Measurements from ENCODE around the gene PPM1N. TPM values are rescaled to one million over a fixed set of nuclear protein-coding genes. Genes with fewer than 3 reads are reported as not detected.

Gene PPM1N, protein sequence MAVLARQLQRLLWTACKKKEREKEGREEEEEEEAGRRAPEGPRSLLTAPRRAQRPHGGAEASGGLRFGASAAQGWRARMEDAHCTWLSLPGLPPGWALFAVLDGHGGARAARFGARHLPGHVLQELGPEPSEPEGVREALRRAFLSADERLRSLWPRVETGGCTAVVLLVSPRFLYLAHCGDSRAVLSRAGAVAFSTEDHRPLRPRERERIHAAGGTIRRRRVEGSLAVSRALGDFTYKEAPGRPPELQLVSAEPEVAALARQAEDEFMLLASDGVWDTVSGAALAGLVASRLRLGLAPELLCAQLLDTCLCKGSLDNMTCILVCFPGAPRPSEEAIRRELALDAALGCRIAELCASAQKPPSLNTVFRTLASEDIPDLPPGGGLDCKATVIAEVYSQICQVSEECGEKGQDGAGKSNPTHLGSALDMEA
- 6.4 to 8.3 TPM (median 7.8 TPM) in 5 replicates for total RNA-seq (2022; extraction: Qiagen RNA extraction)

DNA sequence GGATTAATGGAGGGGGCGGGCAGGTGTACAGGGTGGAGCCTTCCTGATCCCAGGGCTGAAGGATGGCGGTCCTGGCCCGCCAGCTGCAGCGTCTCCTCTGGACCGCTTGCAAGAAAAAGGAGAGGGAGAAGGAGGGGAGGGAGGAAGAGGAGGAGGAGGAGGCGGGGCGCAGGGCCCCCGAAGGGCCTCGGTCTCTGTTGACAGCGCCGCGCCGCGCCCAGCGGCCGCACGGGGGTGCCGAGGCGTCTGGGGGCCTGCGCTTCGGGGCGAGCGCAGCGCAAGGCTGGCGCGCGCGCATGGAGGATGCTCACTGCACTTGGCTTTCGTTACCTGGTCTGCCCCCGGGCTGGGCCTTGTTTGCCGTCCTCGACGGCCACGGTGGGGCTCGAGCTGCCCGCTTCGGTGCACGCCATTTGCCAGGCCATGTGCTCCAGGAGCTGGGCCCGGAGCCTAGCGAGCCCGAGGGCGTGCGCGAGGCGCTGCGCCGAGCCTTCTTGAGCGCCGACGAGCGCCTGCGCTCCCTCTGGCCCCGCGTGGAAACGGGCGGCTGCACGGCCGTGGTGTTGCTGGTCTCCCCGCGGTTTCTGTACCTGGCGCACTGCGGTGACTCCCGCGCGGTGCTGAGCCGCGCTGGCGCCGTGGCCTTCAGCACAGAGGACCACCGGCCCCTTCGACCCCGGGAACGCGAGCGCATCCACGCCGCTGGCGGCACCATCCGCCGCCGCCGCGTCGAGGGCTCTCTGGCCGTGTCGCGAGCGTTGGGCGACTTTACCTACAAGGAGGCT, at the start of gene PPM1N:
PPM1N (plus strand) TSS at position 33 of the 785 bp plus-strand sequence; CDS start at position 63, 30 bp downstream.

DNA sequence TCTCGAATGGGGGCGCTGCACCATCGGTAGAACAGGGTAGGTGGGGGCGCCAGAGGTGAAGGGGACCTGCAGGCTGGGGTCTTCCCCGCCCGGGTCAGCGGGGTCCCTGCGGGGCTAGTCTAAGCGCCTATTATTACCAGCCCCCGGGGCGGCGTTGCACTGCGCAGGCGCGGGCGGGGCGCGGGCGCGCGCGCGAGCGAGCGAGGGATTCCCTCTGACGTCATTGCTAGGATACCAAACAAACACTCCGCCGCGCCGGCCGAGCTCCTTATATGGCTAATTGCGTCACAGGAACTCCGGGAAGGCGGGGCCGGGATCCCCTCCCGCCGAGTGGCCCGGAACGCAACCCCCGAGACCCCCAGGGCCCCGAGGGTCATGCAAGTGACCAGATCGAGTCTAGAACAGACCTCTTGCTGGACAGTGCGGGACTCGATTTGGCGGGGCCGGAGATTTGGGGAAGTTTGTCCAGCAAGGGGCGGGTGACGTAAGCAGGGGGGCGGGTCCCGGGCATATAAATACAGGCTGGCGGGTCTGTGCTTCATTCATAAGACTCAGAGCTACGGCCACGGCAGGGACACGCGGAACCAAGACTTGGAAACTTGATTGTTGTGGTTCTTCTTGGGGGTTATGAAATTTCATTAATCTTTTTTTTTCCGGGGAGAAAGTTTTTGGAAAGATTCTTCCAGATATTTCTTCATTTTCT, 30.6 kb upstream of the PPM1N start, which contains the start of gene FOSB:
FOSB (plus strand) TSS at position 541 of the 703 bp plus-strand sequence. CDS start 591 bp downstream, outside the sequence.

DNA sequence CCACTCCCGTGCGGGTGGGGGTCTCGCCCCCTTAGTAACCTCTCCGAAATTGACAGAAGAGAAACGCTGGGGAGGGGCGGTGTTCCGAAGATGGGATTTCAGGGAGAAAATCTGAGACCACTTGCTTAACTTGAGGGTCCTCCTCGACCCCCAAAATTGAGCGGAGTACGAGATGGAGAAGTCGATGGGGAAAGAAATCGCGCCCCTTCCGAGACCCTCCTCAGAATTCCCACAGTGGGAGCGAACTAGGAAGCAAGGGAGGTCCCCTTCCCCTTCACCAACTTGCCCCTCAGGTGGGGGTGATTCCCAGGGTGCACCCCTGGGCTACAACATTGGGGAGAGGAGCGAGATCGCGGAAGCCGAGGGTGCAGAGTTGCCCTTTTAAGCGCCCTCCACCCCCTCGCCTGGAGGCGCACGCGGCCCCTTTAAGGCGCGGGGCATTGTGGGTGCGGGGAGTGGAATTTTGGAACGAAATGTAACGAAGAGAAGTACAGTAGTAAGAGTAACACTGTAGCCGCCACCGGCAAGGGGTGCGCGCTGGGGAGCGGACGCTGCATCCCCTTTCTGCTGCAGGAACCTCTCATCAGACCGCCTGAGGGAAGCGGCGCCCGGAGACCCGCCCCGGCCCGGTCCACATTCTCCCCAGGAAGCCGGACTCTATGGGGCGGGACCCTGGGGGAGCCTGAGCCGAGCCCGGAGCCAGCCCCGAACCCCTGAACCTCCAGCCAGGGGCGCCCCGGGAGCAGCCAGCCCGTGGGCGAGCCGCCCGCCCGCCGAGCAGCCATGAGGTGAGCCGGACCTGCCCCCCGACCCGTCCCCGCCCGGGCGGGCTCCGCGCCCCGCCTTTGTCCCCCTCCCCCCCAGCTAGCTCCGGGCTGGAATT, 9.0 kb downstream of the PPM1N start, which contains the start of gene VASP:
VASP (plus strand) TSS at position 491 of the 883 bp plus-strand sequence; CDS start at position 784, 293 bp downstream.

Other genes with a start within 250 kb of the PPM1N start
- 5.7 to 7.3 TPM (median 6.4 TPM) in 5 replicates for gene MARK4, start 247.2 kb upstream of the PPM1N start, total RNA-seq (2022; extraction: Qiagen RNA extraction)
- gene CKM, start 175.6 kb upstream of the PPM1N start, total RNA-seq (2022; extraction: Qiagen RNA extraction) = not detected in 5 replicates
- 0.62 to 1.1 TPM (median 0.85 TPM) in 5 replicates for gene KLC3, start 157.7 kb upstream of the PPM1N start, total RNA-seq (2022; extraction: Qiagen RNA extraction)
- 10.7 to 15.6 TPM (median 12.6 TPM) in 5 replicates for gene ERCC2, start 127.9 kb upstream of the PPM1N start, total RNA-seq (2022; extraction: Qiagen RNA extraction)
- gene PPP1R13L, start 93.4 kb upstream of the PPM1N start, total RNA-seq (2022; extraction: Qiagen RNA extraction) = 29.4 to 40.5 TPM (median 30.3 TPM) in 5 replicates
- 41.9 to 52.7 TPM (median 46.6 TPM) in 5 replicates for gene POLR1G, start 91.8 kb upstream of the PPM1N start, total RNA-seq (2022; extraction: Qiagen RNA extraction)
- gene ERCC1, start 74.5 kb upstream of the PPM1N start, total RNA-seq (2022; extraction: Qiagen RNA extraction) = 127 to 168 TPM (median 156 TPM) in 5 replicates
- 11.7 to 21.6 TPM (median 17.1 TPM) in 5 replicates for gene FOSB, start 30.4 kb upstream of the PPM1N start, total RNA-seq (2022; extraction: Qiagen RNA extraction)
- 9.0 to 13.7 TPM (median 11.1 TPM) in 5 replicates for gene RTN2, start 1.4 kb upstream of the PPM1N start, total RNA-seq (2022; extraction: Qiagen RNA extraction)
- gene VASP, start 9.0 kb downstream of the PPM1N start, total RNA-seq (2022; extraction: Qiagen RNA extraction) = 120 to 159 TPM (median 139 TPM) in 5 replicates
- 11.0 to 18.1 TPM (median 16.8 TPM) in 5 replicates for gene OPA3, start 86.4 kb downstream of the PPM1N start, total RNA-seq (2022; extraction: Qiagen RNA extraction)
- gene GPR4, start 103.8 kb downstream of the PPM1N start, total RNA-seq (2022; extraction: Qiagen RNA extraction) = 0.06 to 0.13 TPM (median 0.10 TPM) in 5 replicates
- 19.2 to 28.2 TPM (median 25.7 TPM) in 5 replicates for gene EML2, start 141.0 kb downstream of the PPM1N start, total RNA-seq (2022; extraction: Qiagen RNA extraction)
- gene GIPR, start 169.8 kb downstream of the PPM1N start, total RNA-seq (2022; extraction: Qiagen RNA extraction) = 1.7 to 4.0 TPM (median 3.3 TPM) in 5 replicates
- 781 to 943 TPM (median 789 TPM) in 5 replicates for gene SNRPD2, start 193.5 kb downstream of the PPM1N start, total RNA-seq (2022; extraction: Qiagen RNA extraction)
- gene QPCTL, start 194.2 kb downstream of the PPM1N start, total RNA-seq (2022; extraction: Qiagen RNA extraction) = 6.3 to 10.4 TPM (median 10.2 TPM) in 5 replicates
- 8.8 to 10.7 TPM (median 10.6 TPM) in 5 replicates for gene FBXO46, start 232.5 kb downstream of the PPM1N start, total RNA-seq (2022; extraction: Qiagen RNA extraction)
- gene MEIOSIN, start 235.0 kb downstream of the PPM1N start, total RNA-seq (2022; extraction: Qiagen RNA extraction) = 0.06 to 0.08 TPM (median 0.07 TPM) in 4 of 5 replicates, not detected in the other